ENCODE measurements around the gene DTWD2.
"Not testable (repeated sequence)": the region's sequence is repeated elsewhere in the genome, so short reads cannot be mapped to it uniquely, and the experiment has no call there.

Gene DTWD2

DNA sequence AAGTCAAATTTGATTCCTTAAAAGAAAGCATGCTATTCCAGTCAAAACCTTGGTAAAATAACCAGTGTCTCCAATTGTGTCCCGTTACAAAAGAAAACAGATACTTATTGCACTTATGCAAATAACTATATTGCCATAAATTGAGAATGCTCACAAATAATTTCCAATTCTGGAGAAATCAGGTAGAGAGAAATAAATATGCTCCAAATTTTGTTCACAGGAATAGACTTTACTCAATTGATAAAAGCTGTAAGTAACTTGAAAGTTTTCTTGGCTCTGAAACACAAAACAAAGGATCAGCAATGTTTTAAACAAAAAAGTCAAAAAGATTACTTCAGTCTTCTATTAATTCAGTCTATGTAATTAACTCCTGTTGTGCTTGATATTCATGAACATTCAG is 7.8 kb upstream of the DTWD2 start:
- DNase-seq (ENCODE audit: low spot score) = no peak

DNA sequence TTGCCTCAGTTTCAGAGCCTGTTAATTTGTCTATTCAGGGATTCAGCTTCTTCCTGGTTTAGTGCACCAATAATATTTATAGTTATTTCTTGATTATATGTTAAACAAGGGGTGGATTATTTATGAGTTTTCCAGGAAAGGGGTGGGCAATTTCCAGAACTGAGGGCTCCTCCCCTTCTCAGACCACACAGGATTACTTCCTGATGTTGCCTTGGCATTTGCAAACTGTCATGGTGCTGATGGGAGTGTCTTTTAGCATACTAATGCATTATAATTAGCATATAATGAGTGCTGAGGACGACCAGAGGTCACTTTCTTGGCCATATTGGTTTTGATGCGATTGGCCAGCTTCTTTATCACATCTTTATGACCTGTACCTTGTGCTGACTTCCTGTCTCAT is 6.2 kb upstream of the DTWD2 start:
- no peak for DNase-seq (ENCODE audit: low spot score)

DNA sequence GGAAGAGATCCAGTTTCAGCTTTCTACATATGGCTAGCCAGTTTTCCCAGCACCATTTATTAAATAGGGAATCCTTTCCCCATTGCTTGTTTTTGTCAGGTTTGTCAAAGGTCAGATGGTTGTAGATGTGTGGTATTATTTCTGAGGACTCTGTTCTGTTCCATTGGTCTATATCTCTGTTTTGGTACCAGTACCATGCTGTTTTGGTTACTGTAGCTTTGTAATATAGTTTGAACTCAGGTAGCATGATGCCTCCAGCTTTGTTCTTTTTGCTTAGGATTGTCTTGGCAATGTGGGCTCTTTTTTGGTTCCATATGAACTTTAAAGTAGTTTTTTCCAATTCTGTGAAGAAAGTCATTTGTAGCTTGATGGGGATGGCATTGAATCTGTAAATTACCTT is 4.8 kb upstream of the DTWD2 start:
- DNase-seq (ENCODE audit: low spot score) = not testable (repeated sequence)

DNA sequence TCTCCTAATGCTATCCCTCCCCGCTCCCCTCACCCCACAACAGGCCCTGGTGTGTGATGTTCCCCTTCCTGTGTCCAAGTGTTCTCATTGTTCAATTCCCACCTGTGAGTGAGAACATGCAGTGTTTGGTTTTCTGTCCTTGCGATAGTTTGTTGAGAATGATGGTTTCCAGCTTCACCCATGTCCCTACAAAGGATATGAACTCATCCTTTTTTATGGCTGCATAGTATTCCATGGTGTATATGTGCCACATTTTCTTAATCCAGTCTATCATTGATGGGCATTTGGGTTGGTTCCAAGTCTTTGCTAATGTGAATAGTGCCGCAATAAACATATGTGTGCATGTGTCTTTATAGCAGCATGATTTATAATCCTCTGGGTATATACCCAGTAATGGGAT is 3.7 kb upstream of the DTWD2 start:
- DNase-seq (ENCODE audit: low spot score) = not testable (repeated sequence)

DNA sequence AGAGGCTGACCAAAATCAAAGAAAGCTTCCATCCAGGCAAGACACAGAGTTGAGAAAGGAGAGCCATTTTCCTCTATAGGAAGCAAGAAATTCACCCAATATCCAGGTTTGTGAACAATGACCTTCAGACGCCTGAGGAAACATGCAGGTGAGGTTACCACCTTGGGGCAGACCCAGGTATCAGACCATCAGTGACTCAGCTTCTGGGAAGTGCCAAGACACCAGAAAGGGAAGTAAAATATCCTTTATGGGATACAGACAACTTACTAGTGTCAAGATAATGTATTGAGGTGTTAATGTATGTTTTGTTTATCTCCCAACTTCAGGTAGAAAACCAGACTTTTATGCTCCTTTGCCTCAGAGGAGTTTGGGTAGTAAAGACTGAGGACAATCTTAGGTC is 2.2 kb upstream of the DTWD2 start:
- no peak for DNase-seq (ENCODE audit: low spot score)

DNA sequence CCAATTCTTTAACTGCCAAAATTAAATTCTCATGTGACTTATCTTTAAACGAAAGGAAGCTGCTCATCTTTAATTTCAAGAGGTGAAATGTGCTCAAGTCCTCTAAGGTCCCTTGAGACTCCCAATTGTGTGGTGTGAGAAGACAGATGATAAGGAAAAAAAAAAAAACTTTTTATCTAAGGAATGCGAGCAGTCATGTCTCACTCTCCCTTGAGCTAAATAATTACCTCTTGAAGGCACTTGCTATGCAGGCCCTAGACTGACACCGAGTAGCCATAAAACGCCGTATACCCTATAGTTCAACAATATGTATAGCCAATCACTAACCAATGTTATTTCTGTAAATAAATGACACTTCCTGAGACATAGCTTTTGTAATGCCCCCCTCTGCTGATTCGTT is 1.5 kb upstream of the DTWD2 start:
- no peak for DNase-seq (ENCODE audit: low spot score)

DNA sequence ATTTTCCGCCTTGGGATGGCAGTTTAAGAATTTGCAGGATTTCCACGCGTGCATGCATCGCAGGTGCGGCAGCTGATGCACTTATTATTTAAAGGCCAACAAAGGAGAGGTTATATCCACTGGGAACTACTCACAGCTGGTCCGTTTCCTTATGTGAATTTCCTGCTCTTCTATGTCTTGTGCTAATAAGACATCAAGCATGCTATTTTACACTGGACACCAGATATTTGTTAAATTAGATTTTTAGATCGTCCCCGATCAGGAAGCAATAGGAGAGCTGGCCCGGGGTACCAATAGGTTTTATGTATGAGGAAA is 476 bp upstream of the DTWD2 start:
- no peak for DNase-seq (ENCODE audit: low spot score)

DNA sequence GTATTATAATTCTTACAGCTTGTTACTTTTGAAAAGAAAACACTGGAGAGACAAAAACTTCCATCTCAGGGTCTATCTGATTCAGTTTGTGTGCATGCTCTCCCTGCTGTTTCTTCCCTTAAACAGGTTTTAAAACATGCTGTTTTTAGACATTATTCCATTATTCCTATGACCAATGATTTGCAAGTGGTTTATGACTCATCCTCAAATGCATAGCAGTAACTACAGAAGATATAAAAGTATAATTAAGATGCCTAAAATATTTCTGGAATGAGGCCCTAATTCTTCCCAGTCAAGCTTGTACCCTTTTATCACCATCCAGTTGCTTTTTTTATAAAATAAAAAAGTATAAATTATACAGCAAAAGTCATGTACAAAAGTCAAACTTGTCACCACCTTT is 3.7 kb downstream of the DTWD2 start:
- no peak for DNase-seq (ENCODE audit: low spot score)

DNA sequence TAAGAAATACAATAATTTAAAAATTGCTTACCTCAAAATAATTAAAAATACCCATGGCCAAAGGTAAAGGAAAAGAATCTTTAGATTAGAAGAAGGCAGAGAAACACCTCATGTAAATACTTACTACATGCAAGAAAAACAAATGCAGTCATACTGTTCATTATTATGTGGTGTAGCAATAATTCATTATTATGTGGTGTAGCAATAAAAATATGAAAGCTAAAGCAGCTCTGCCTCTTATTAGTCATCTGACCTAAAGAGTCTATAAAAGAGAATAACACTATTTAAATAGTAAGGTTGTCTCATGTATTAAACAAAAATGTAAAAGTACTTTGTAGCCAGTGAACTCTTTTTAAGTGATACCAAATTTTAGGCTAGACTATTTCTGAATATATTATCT is 6.6 kb downstream of the DTWD2 start:
- no peak for DNase-seq (ENCODE audit: low spot score)

DNA sequence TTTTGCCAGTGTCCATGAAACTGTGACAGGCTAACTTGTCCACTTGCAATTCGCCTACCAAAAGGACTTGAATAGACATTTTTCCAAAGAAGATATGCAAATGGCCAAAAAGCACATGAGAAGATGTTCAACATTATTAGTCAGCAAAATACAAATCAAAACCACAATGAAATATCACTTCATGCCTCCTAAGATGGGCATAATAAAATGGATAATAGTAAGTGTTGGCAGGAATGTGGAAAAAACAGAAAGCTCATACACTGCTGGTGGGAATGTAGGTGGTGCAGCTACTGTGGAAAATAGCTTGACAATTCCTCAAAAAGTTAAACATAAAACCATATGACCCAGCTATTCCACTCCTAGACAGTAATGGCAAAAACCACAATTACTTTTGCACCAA is 7.9 kb downstream of the DTWD2 start:
- DNase-seq (ENCODE audit: low spot score) = no peak

DNA sequence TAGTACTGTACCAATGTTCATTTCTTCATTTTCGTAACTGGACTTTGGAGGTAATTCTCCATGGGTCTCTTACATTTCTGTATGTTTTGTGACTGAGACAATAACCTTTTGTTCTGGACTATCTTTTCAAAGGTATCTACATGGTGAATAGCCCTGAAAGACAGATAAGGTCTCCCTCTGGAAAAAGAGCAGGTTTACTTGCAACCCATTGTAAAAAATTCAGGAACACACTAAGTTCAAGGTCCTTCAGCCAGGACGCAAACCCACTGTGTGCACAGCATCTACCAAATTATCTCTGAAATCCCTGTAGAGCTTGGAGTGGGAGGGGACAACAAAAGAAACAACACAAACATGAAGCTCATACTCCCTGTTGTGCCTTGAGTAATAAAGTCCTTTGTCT is 8.3 kb downstream of the DTWD2 start:
- DNase-seq (ENCODE audit: low spot score) = no peak

DNA sequence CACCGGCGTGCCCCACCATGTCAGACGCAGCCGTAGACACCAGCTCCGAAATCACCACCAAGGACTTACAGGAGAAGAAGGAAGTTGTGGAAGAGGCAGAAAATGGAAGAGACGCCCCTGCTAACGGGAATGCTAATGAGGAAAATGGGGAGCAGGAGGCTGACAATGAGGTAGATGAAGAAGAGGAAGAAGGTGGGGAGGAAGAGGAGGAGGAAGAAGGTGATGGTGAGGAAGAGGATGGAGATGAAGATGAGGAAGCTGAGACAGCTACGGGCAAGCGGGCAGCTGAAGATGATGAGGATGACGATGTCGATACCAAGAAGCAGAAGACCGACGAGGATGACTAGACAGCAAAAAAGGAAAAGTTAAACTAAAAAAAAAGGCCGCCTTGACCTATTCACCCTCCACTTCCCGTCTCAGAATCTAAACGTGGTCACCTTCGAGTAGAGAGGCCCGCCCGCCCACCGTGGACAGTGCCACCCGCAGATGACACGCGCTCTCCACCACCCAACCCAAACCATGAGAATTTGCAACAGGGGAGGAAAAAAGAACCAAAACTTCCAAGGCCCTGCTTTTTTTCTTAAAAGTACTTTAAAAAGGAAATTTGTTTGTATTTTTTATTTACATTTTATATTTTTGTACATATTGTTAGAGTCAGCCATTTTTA is 14.4 kb downstream of the DTWD2 start:
- DNase-seq (ENCODE audit: low spot score) = not testable (repeated sequence)

DNA sequence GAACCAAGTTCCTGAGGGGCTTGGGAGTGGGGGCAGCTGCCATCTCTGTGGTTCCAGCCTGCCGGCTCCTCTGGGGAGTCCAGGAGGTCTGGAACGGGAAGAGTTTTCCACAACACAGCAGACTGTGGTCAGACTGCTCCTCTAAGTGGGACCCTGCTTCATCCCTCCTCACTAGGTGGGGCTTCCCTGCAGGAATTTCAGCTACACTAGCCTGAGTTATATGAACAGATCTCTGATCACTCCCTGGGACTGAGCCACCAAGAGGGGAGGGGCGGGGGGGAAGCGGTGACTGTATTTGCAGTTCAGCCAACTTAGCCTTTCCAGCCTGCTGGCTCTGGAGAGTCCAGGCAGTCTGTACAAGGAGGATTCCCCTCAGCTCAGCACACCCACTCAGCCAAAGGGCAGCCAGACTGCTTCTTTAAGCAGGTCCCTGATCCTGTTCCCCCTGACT is 19.4 kb downstream of the DTWD2 start:
- no peak for DNase-seq (ENCODE audit: low spot score)

DNA sequence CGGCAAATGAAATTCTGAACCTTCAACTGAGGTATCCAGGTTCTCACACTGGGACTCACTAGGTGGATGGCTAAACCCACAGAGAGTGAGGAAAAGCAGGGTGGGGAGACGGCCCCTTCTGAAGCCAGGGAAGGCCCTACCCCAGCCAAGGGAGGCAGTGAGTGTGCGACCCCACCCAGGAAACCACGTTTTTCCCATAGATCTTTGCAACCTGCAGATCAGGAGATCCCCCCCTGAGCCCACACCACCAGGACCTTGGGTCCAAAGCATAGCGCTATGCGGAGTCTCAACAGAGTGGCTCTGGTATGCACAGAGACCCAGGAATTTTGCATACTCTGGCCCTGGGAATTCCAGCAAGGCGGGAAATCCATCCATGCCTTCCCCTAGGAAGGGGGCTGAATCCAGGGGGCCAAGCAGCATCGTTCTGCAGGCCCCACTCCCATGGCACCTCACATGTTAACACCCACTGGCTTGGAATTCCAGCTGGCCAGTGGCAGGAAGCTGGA is 19.9 kb downstream of the DTWD2 start:
- DNase-seq (ENCODE audit: low spot score) = no peak

DNA sequence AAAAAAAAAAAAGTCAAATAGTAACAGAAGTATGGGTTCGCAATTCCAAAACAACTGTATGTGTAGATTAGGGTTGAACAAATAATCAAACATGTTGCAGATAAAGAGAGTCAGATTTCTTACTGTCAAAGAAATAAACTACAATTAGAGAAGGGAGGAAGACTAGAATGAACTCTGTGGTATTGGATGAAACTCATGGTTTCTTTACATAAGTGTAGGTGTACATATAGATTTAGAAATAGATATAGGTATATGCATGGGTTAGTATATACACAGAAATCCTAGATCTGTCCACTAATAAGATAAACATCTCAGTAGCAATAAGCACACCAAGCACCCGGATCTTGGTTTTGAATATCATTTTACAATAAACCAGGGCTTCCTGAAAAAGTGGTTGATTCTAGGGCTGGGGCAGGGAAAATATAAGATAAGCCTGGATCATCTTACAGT is 21.3 kb downstream of the DTWD2 start:
- DNase-seq (ENCODE audit: low spot score) = no peak

DNA sequence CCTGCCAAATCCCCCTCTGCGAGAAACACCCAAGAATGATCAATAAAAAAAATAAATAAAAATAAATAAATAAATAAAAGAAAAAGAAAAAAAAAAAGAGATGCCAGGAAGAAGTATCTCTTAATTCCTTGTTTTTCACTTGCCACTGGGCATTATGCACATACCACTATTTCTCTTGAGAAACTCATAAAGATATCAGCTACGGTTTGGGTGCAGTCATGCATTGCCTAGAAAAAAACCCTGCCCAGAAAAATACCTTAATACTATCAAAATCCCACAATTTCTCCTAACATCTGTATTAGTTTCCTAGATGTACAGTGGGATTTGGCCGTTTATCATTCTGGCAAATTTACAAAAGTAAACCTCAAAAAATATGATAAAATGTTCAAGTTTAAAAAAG is 22.5 kb downstream of the DTWD2 start:
- no peak for DNase-seq (ENCODE audit: low spot score)

DNA sequence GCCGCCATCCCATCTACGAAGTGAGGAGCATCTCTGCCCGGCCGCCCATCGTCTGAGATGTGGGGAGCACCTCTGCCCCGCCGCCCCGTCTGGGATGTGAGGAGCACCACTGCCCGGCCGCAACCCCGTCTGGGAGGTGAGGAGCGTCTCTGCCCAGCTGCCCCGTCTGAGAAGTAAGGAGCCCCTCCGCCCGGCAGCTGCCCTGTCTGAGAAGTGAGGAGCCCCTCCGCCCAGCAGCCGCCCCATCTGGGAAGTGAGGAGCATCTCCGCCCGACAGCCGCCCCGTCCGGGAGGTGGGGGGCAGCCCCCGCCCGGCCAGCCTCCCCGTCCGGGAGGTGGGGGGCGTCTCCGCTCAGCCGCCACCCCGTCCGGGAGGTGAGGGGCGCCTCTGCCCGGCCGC is 23.4 kb downstream of the DTWD2 start:
- DNase-seq (ENCODE audit: low spot score) = not testable (repeated sequence)

DNA sequence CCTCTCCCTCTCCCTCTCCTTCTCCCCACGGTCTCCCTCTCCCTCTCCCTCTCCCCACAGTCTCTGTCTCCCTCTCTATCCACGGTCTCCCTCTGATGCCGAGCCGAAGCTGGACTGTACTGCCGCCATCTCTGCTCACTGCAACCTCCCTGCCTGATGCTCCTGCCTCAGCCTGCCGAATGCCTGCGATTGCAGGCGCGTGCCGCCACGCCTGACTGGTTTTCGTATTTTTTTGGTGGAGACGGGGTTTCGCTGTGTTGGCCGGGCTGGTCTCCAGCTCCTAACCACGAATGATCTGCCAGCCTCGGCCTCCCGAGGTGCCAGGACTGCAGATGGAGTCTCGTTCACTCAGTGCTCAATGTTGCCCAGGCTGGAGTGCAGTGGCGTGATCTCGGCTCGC is 24.0 kb downstream of the DTWD2 start:
- DNase-seq (ENCODE audit: low spot score) = not testable (repeated sequence)

DNA sequence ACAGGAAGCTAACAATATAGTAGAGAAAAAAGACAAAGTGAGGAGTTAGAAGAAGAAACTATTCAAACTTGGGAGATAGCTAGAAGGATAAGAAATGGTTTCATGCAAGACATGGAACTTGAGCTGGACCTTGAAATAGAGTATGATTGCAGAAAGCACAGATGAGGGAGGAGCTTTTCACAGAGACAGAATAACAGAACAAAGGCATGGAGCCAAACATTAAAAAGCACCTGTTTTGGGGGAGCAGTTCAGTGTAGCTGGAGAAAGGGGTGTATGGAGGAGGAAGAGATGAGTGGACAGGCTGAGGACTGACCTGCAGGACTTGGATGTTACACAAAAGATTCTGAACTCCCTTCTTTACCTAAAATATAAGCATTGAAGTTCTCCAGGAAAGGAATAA is 25.2 kb downstream of the DTWD2 start:
- DNase-seq (ENCODE audit: low spot score) = no peak

DNA sequence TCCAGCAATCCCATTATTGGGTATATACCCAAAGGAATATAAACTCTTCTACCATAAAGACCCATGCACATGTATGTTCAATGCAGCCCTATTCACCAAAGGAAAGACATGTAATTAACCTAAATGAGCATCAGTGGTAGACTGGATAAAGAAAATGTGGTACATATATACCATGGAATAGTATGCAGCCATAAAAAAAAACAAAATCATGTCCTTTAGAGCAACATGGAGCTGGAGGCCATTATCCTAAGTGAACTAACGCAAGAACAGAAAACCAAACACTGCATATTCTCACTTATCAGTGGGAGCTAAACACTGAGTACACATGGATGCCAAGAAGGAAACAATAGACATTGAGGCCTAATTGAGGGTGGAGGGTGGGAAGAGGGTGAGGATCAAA is 27.8 kb downstream of the DTWD2 start:
- no peak for DNase-seq (ENCODE audit: low spot score)

DNA sequence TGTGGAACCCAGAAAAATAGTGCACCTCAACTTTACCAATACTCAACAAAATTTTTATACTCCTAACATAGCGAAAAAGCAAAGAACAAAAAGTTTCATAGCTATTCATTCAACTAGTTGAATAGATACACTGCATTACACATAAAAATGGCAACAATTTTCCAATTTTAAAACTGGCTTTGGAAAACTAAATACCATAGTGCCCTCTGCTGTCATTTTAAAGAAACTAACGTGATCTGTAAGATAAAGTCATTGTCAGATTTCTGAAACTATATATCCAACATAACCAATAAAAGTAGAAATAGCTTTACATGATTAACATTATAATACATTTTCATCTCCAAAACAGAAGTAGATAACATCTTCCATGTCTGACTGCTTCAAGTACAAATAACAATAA is 31.6 kb downstream of the DTWD2 start:
- no peak for DNase-seq (ENCODE audit: low spot score)

DNA sequence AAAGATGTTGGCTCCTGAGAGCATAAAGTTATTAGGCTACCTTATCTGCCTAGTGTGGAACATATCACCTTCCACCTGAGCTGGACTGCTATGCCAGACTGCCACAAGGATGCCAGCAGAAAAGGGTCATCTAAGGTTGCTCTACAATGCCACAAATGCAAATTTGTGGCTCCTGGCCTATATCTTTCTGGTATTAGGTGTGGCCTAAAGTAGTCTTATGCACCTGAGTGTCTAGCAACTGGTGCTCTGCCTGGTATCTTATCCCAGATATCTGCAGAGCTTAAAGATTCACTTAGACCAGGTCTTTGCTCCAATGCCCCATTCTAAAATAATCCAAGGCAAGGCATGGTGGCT is 34.7 kb downstream of the DTWD2 start:
- DNase-seq (ENCODE audit: low spot score) = no peak

DNA sequence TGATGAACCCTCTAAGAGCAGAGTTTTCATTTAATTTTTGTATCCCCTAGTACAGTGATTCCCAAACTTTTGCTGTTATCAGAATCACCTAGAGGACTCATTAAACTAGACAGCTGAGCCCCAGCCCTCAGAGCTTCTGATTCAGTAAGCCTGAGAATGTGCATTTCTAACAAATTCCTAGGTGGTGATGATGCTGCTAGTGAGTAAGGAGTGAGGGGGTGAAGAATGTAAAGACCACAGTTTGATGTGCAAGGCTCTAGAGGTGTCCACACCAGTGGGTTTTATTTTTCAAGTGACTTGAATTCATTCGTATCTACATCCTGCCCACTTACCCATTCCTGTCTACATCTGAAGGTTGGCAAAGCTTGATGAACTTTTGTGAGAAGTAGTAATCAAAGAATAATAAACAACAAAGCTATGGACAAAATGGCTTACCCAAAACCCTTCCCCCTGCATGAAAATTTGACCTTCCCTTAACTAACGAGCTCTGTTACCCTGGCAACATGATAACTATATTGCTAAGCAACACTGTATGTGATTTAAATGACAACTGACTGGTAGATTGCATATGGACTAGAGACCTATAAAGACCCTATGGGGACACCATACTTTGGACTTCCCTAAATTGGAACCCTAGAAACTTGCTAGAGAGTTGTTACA is 35.2 kb downstream of the DTWD2 start:
- no peak for DNase-seq (ENCODE audit: low spot score)

DNA sequence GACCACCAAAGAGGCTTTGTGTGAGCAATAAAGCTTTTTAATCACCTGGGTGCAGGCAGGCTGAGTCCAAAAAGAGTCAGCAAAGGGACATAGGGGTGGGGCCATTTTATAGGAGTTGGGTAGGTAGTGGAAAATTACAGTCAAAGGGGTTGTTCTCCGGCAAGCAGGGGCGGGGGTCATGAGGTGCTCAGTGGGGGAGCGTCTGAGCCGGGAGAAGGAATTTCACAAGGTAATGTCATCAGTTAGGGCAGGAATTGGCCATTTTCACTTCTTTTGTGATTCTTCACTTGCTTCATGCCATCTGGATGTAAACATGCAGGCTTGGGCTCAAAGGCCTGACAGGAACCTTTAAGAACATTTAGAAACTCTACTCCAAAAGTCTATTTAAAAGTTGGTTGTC is 36.0 kb downstream of the DTWD2 start:
- DNase-seq (ENCODE audit: low spot score) = not testable (repeated sequence)

All from putamen (tissue), 1 donor.